Nephron (organoid): ENCODE results near the gene GRIN3B.

Source experiments
- H3K27ac Mint-ChIP-seq, 3 experiments: 2 replicates each; pipeline ENCODE4 v1.8.0; 2020; ENCODE audit warnings: mixed read lengths in 3 of 3, mild to moderate bottlenecking in 2 of 3, moderate library complexity in 1 of 3
- H3K27me3 Mint-ChIP-seq: 2 replicates; pipeline ENCODE4 v1.8.0; 2021; ENCODE audit warnings: low read depth, mild to moderate bottlenecking, moderate library complexity, mixed read lengths
- H3K36me3 Mint-ChIP-seq: 2 replicates; pipeline ENCODE4 v1.8.0; 2020; ENCODE audit warnings: low read depth, mixed read lengths
- H3K4me1 Mint-ChIP-seq: 2 replicates; pipeline ENCODE4 v1.8.0; 2020; ENCODE audit warnings: mixed read lengths
- H3K4me3 Mint-ChIP-seq, 3 experiments: 2 replicates each; pipeline ENCODE4 v1.8.0; 2020; ENCODE audit warnings: mild to moderate bottlenecking in 3 of 3, mixed read lengths in 3 of 3, moderate library complexity in 2 of 3
- H3K9me3 Mint-ChIP-seq: 2 replicates; pipeline ENCODE4 v1.8.0; 2020; ENCODE audit warnings: mixed read lengths
- TF ChIP-seq, protein P1 (sequence below), 3 experiments: fragments of 200-600 bp; sonication (generic); IDR thresholded peaks; one replicate each; pipeline ENCODE4 v1.5.0; 2021; ENCODE audit warnings: antibody characterized with exemption in 3 of 3; ENCODE audit not compliant: unreplicated experiment in 3 of 3

Gene GRIN3B

DNA sequence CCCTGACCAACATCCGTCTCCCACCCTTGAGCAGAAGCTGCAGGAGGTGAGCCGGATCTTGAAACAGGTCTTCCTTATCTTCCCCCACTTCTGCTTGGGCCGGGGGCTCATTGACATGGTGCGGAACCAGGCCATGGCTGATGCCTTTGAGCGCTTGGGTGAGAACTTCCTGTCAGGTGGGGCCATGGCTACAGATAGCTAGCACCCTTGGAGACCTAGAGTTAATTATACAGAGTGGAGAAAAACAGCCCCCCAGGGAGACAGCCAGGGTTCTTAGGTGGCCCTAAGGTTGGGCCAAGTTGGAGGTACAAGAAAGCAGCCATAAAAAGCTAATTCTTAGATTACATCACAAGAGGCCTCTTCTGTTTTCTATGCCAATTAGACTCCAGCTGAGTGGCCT is 57.9 kb downstream of the GRIN3B start:
- Mint-ChIP-seq H3K36me3 (peaks cover 4% of the 10 kb centered on the region), H3K4me3 (no peak overlapping the region), H3K27ac (no peak overlapping the region), H3K9me3 (no peaks in the 10 kb centered on the region), H3K4me1 (no peaks in the 10 kb centered on the region), H3K27me3 (peaks cover 11% of the 10 kb centered on the region)
- TF ChIP-seq, protein P1, sequence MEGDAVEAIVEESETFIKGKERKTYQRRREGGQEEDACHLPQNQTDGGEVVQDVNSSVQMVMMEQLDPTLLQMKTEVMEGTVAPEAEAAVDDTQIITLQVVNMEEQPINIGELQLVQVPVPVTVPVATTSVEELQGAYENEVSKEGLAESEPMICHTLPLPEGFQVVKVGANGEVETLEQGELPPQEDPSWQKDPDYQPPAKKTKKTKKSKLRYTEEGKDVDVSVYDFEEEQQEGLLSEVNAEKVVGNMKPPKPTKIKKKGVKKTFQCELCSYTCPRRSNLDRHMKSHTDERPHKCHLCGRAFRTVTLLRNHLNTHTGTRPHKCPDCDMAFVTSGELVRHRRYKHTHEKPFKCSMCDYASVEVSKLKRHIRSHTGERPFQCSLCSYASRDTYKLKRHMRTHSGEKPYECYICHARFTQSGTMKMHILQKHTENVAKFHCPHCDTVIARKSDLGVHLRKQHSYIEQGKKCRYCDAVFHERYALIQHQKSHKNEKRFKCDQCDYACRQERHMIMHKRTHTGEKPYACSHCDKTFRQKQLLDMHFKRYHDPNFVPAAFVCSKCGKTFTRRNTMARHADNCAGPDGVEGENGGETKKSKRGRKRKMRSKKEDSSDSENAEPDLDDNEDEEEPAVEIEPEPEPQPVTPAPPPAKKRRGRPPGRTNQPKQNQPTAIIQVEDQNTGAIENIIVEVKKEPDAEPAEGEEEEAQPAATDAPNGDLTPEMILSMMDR (IDR thresholded peaks at IDR 0.05; ENCODE audit: unreplicated experiment in 3 of 3): no peak
